IPS-20b (cell line): ENCODE data around the gene CSRP1.
A peak's percentile ranks its signal among the peaks of the same experiment; 100 is the strongest.
"Not testable (repeated sequence)": the region's sequence is repeated elsewhere in the genome, so short reads cannot be mapped to it uniquely, and the experiment has no call there.

Source experiments
- H3K27ac ChIP-seq: one replicate; pipeline ENCODE4 v1.5.1; 2013; ENCODE audit warnings: low read length
- H3K27me3 ChIP-seq: 2 replicates; pipeline ENCODE4 v1.6.1; 2013; ENCODE audit warnings: mild to moderate bottlenecking, low read length, inconsistent platforms; ENCODE audit not compliant: insufficient read depth
- H3K36me3 ChIP-seq: 2 replicates; pipeline ENCODE4 v1.6.1; 2013; ENCODE audit warnings: low read depth, mild to moderate bottlenecking, inconsistent platforms, low read length, moderate library complexity; ENCODE audit not compliant: insufficient read depth
- H3K4me1 ChIP-seq: 2 replicates; pipeline ENCODE4 v1.6.1; 2013; ENCODE audit warnings: mild to moderate bottlenecking, control low read depth, inconsistent platforms, low read length, moderate library complexity; ENCODE audit not compliant: insufficient read depth
- H3K4me3 ChIP-seq: 2 replicates; pipeline ENCODE4 v1.5.1; 2013; ENCODE audit warnings: mild to moderate bottlenecking, low read length, inconsistent platforms
- H3K9ac ChIP-seq: 2 replicates; pipeline ENCODE4 v1.6.1; 2013; ENCODE audit warnings: low read depth, mild to moderate bottlenecking, inconsistent platforms, low read length, moderate library complexity
- H3K9me3 ChIP-seq: 2 replicates; pipeline ENCODE4 v1.6.1; 2013; ENCODE audit warnings: mild to moderate bottlenecking, low read depth, low read length, inconsistent platforms; ENCODE audit not compliant: insufficient read depth

The CSRP1 gene

GRCh38 chr1:201500670-201501120 is 6.2 kb downstream of the CSRP1 start:
- Histone ChIP-seq H3K4me3 (no peak overlapping the region), H3K9ac (peak overlapping the region; percentile 23; the same call in 1 of the 2 replicates), H3K27ac (no peak overlapping the region)

DNA sequence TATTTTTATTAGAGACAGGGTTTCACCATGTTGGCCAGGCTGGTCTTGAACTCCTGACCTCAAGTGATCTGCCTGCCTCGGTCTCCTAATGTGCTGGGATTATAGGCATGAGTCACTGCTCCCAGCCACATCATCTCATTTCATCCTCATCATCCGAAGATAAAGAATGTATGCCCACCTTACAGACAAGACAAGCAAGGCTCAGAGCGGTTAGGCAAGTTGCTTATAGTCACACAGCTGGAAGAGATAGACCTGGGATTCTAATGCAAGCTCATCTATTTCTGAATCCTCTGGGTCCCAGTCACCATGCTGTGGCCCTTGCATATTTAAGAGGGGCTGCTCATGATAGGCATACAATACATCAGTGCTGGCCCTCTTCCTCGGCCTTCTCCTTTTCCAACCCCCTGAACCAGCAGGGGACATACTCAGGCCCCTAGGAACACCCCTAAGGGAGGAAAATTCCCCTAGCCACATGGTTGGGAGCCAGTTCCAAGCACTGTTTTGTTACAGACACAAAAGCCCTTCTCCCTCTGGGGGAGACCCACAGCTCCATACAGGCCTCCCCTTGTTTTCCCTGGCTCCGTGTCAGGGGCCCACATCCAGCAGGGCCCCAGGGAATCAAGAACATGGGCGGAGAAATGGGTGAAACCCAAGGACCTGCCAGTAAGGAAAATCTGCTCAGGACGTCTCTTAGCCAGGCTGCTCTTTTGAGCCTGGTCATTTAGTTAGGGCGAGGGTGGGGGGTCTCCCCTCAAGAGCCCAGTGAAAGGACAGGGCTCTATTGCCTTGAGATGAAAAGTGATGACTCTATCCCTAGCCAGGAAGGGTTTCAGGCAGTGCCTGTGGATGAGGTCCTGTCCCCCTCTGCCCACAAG is 6.9 kb downstream of the CSRP1 start:
- H3K9ac ChIP-seq: peak overlapping the region; percentile 23; the same call in 1 of the 2 replicates
- no peaks in the 10 kb centered on the region for H3K36me3 ChIP-seq
- H3K4me1 ChIP-seq: peaks cover 40% of the 10 kb centered on the region
- peak overlapping the region; percentile 57 for H3K27ac ChIP-seq
- H3K4me3 ChIP-seq: no peak overlapping the region
- no peaks in the 10 kb centered on the region; the same call in 1 of the 2 replicates for H3K27me3 ChIP-seq
- H3K9me3 ChIP-seq: no peaks in the 10 kb centered on the region

More at GRCh38 chr1:201500670-201501120, 6.2 kb downstream of the CSRP1 start:
- Histone ChIP-seq H3K36me3 (no peaks in the 10 kb centered on the region), H3K9me3 (no peaks in the 10 kb centered on the region), H3K27me3 (peaks cover 3% of the 10 kb centered on the region; the same call in 1 of the 2 replicates), H3K4me1 (peaks cover 46% of the 10 kb centered on the region)

DNA sequence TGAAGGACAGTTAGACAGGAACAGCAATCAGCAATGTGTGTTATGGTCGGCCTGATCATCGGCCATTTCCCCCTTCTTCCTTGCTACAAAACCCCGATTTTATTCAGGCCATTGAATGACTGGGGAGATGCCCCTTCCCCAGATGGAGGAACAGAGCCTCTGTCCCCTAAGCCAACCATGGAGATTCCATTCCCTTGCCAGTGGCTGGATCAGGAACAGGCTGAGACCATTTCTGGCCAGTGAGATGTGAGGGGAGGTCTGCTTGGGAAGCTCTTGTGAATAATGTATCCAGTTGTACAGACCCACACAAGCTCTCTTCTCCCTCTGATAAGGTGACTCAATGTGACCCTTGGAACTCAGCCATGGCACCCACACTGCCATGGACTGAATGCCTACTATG is 7.7 kb downstream of the CSRP1 start:
- H3K4me3 ChIP-seq: no peak overlapping the region
- H3K9ac ChIP-seq: no peak overlapping the region
- H3K4me1 ChIP-seq: peaks cover 37% of the 10 kb centered on the region

GRCh38 chr1:201498621-201499020 is 8.3 kb downstream of the CSRP1 start:
- H3K4me3 ChIP-seq: no peak overlapping the region
- H3K27me3 ChIP-seq: no peaks in the 10 kb centered on the region
- H3K9ac ChIP-seq: no peak overlapping the region
- no peaks in the 10 kb centered on the region for H3K9me3 ChIP-seq
- H3K4me1 ChIP-seq: peaks cover 31% of the 10 kb centered on the region
- H3K27ac ChIP-seq: no peak overlapping the region
- H3K36me3 ChIP-seq: no peaks in the 10 kb centered on the region

More for the DNA sequence above, 7.7 kb downstream of the CSRP1 start:
- Histone ChIP-seq H3K27me3 (no peaks in the 10 kb centered on the region), H3K27ac (no peak overlapping the region), H3K36me3 (no peaks in the 10 kb centered on the region), H3K9me3 (no peaks in the 10 kb centered on the region)

- Histone ChIP-seq H3K9ac (no peak overlapping the region), H3K36me3 (no peaks in the 10 kb centered on the region), H3K9me3 (no peaks in the 10 kb centered on the region), H3K4me1 (peaks cover 26% of the 10 kb centered on the region), H3K27me3 (no peaks in the 10 kb centered on the region), H3K4me3 (no peak overlapping the region), H3K27ac (no peak overlapping the region)
These were observed 8.9 kb downstream of the CSRP1 start for GRCh38 chr1:201497935-201498509.

DNA sequence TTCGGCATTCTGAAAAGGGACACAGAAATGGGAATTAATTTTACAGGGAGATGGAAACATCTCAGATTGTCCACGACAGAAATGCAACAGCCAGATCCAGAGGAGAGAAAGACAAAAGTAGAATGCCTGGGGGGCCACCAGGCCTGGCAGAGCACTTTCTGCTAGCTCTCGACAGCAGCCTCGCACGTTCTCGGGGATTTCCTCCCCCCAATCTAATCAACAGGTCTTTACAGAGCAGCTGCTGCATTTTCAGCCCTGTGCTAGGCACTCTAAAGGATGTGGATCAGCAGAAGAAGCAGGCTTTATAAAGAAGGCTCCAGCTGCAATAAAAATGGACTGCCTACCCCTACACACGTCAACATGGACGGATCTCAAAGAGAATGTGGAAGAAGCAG is 10.6 kb downstream of the CSRP1 start:
- Histone ChIP-seq H3K27me3 (no peaks in the 10 kb centered on the region), H3K4me3 (no peak overlapping the region), H3K9ac (no peak overlapping the region), H3K27ac (no peak overlapping the region), H3K36me3 (no peaks in the 10 kb centered on the region), H3K4me1 (peaks cover 15% of the 10 kb centered on the region), H3K9me3 (no peaks in the 10 kb centered on the region)

GRCh38 chr1:201495551-201496295 is 11.2 kb downstream of the CSRP1 start:
- H3K9ac ChIP-seq: no peak overlapping the region
- no peak overlapping the region for H3K27ac ChIP-seq

GRCh38 chr1:201493757-201494617 is 12.9 kb downstream of the CSRP1 start:
- Histone ChIP-seq H3K27ac (no peak overlapping the region), H3K27me3 (no peaks in the 10 kb centered on the region), H3K4me1 (no peaks in the 10 kb centered on the region), H3K9ac (0 out of 2 replicates have a peak overlapping the region, but pooled peaks have one; percentile 12), H3K36me3 (no peaks in the 10 kb centered on the region), H3K4me3 (no peak overlapping the region), H3K9me3 (no peaks in the 10 kb centered on the region)

More at GRCh38 chr1:201495551-201496295, 11.2 kb downstream of the CSRP1 start:
- Histone ChIP-seq H3K9me3 (no peaks in the 10 kb centered on the region), H3K27me3 (no peaks in the 10 kb centered on the region), H3K4me3 (no peak overlapping the region), H3K4me1 (peaks cover 10% of the 10 kb centered on the region), H3K36me3 (no peaks in the 10 kb centered on the region)

DNA sequence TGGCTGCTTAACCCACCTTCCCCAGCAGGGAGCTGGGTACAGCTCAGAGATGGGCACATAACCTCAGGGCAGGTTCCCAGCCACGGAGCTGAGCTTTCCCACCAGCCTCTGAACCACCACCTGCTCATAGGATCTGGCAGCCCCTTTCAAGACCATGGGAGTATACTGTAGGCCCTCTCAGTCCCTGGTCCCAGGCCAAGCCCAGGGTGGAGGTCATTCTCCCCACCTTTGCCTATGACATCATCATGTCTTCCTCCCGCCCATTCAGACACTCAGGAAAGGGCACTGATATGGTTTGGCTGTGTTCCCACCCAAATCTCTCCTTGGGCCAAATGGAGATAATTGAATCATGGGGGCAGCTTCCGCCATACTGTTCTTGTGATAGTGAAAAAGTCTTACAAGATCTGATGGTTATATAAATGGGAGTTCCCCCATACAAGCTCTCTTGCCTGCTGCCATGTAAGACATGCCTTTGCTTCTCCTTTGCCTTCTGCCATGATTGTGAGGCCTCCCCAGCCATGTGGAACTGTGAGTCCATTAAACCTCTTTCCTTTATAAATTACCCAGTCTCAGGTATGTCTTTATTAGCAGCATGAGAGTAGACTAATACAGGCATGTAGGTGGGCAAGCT is 13.8 kb downstream of the CSRP1 start:
- H3K9me3 ChIP-seq, H3K9ac ChIP-seq, H3K4me1 ChIP-seq, H3K4me3 ChIP-seq, H3K36me3 ChIP-seq, H3K27me3 ChIP-seq, H3K27ac ChIP-seq: not testable (repeated sequence)

GRCh38 chr1:201491896-201492511 is 14.9 kb downstream of the CSRP1 start:
- Histone ChIP-seq H3K36me3 (no peaks in the 10 kb centered on the region), H3K9ac (no peak overlapping the region), H3K27ac (no peak overlapping the region)

More at GRCh38 chr1:201491896-201492511, 14.9 kb downstream of the CSRP1 start:
- no peaks in the 10 kb centered on the region for H3K27me3 ChIP-seq
- no peak overlapping the region for H3K4me3 ChIP-seq
- no peaks in the 10 kb centered on the region for H3K4me1 ChIP-seq
- no peaks in the 10 kb centered on the region for H3K9me3 ChIP-seq
